Smooth muscle cell (in vitro differentiated cells): ENCODE measurements around the gene SORCS1. TPM values are rescaled to one million over a fixed set of nuclear protein-coding genes. Genes with fewer than 3 reads are reported as not detected.

Source experiments
- DNase-seq: peaks from one replicate; lab custom pipeline; 2025; ENCODE audit not compliant: unreplicated experiment; lab: John Stamatoyannopoulos, UW
- H2AFZ ChIP-seq: fragments of 200-600 bp; sonication (generic); 2 replicates; pipeline ENCODE4 v1.6.0; 2016; ENCODE audit warnings: antibody characterized with exemption, low read depth, mild to moderate bottlenecking
- H3F3A ChIP-seq: fragments of 200-600 bp; sonication (generic); 2 replicates; pipeline ENCODE4 v1.6.0; 2017; ENCODE audit warnings: antibody characterized with exemption, low read depth
- H3K27ac ChIP-seq: fragments of 200-600 bp; sonication (generic); 2 replicates; pipeline ENCODE4 v1.5.1; 2016; ENCODE audit warnings: low read depth, mild to moderate bottlenecking
- H3K27me3 ChIP-seq: fragments of 200-600 bp; sonication (generic); 2 replicates; pipeline ENCODE4 v1.6.1; 2016; ENCODE audit warnings: low read depth, mild to moderate bottlenecking
- H3K36me3 ChIP-seq: fragments of 200-600 bp; sonication (generic); 2 replicates; pipeline ENCODE4 v1.5.1; 2016; ENCODE audit warnings: low read depth
- H3K4me1 ChIP-seq: fragments of 200-600 bp; sonication (generic); 2 replicates; pipeline ENCODE4 v1.5.1; 2016; ENCODE audit warnings: low read depth
- H3K4me2 ChIP-seq: fragments of 200-600 bp; sonication (generic); 2 replicates; pipeline ENCODE4 v1.6.0; 2016; ENCODE audit warnings: mild to moderate bottlenecking
- H3K4me3 ChIP-seq: fragments of 200-600 bp; sonication (generic); 2 replicates; pipeline ENCODE4 v1.5.1; 2016; ENCODE audit warnings: mild to moderate bottlenecking
- H3K79me2 ChIP-seq: fragments of 200-600 bp; sonication (generic); 2 replicates; pipeline ENCODE4 v1.6.0; 2016; ENCODE audit warnings: low read depth, mild to moderate bottlenecking
- H3K9ac ChIP-seq: fragments of 200-600 bp; sonication (generic); 2 replicates; pipeline ENCODE4 v1.6.0; 2016; ENCODE audit warnings: low read depth
- H3K9me3 ChIP-seq: fragments of 200-600 bp; sonication (generic); replicated peaks from 2 replicates; pipeline ENCODE4 v1.5.1; 2016; ENCODE audit warnings: low read depth
- H4K20me1 ChIP-seq: fragments of 200-600 bp; sonication (generic); 2 replicates; pipeline ENCODE4 v1.6.0; 2016; ENCODE audit warnings: low read depth
- WGBS: methylation state at CpG from one replicate; pipeline ENCODE4 v1.1.7; 2016; ENCODE audit warnings: low lambda C conversion rate; 5-methylcytosine and 5-hydroxymethylcytosine counted together
- polyA plus RNA-seq: library from polyadenylated mRNA; unstranded; fragments of >200 nt; fragmentation: Nextera tagmentation; extraction: Ambion mirVana; gene quantifications from 2 replicates; pipeline ENCODE4 v1.2.1, GENCODE V29; 2016
- total RNA-seq: library from RNA; depleted of rRNA; stranded (reverse); fragments of >200 nt; gene quantifications from 2 replicates; pipeline ENCODE4 v1.2.3, GENCODE V29; 2014
- TF ChIP-seq, protein P1 (sequence below): fragments of 200-600 bp; sonication (generic); IDR thresholded peaks from 2 replicates; pipeline ENCODE4 v1.5.1; 2017; ENCODE audit warnings: borderline replicate concordance, mild to moderate bottlenecking, antibody characterized with exemption; ENCODE audit not compliant: insufficient read depth, poor library complexity, severe bottlenecking

Gene SORCS1
- total and polyA plus RNA-seq, 2 experiments from 2014 or later: 0.67 TPM; not detected in 1

DNA sequence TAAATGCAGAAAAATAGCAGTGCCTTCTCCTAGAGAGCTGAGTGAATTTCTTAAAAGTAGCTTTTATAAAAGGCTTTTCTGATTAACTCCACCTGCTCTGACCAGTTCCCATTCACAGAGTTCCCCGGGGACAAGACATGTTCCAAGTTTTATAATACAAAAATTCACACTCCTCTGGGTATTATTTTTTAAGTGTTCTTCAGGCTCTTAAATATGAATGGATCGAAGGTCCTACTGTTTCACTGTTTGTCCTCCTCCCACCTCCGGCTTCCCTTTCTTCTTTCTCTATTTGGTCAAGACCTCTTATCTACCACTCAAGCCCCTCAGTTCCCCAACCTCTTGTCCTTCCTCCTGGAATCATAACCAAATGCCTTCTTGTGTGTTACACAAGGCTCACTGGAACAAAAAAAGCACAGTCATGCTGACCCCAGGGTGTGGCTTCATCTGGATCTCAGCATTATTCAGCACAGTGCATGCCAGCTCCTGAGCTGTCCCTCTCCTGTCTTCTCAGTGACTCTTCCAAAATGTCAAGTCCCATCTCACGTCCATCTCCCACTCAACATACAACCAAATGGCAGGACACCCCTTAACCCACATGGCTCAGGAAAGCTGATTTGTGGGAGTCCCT, 222.4 kb downstream of the SORCS1 start:
- Histone ChIP-seq H3K4me2 (no peak overlapping the region), H3K27me3 (no peaks in the 10 kb centered on the region), H3K9ac (no peak overlapping the region), H3K79me2 (no peaks in the 10 kb centered on the region), H3K4me3 (no peak overlapping the region), H3K27ac (no peak overlapping the region), H2AFZ (no peak overlapping the region), H3K36me3 (no peaks in the 10 kb centered on the region), H3F3A (no peaks in the 10 kb centered on the region), H4K20me1 (no peaks in the 10 kb centered on the region), H3K9me3 (no peaks in the 10 kb centered on the region), H3K4me1 (peaks cover 9% of the 10 kb centered on the region)
- whole genome bisulfite sequencing: 96% methylated on average over 4 of the region's 4 CpGs
- TF ChIP-seq, protein P1, sequence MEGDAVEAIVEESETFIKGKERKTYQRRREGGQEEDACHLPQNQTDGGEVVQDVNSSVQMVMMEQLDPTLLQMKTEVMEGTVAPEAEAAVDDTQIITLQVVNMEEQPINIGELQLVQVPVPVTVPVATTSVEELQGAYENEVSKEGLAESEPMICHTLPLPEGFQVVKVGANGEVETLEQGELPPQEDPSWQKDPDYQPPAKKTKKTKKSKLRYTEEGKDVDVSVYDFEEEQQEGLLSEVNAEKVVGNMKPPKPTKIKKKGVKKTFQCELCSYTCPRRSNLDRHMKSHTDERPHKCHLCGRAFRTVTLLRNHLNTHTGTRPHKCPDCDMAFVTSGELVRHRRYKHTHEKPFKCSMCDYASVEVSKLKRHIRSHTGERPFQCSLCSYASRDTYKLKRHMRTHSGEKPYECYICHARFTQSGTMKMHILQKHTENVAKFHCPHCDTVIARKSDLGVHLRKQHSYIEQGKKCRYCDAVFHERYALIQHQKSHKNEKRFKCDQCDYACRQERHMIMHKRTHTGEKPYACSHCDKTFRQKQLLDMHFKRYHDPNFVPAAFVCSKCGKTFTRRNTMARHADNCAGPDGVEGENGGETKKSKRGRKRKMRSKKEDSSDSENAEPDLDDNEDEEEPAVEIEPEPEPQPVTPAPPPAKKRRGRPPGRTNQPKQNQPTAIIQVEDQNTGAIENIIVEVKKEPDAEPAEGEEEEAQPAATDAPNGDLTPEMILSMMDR: no peak
- no peak for DNase-seq

DNA sequence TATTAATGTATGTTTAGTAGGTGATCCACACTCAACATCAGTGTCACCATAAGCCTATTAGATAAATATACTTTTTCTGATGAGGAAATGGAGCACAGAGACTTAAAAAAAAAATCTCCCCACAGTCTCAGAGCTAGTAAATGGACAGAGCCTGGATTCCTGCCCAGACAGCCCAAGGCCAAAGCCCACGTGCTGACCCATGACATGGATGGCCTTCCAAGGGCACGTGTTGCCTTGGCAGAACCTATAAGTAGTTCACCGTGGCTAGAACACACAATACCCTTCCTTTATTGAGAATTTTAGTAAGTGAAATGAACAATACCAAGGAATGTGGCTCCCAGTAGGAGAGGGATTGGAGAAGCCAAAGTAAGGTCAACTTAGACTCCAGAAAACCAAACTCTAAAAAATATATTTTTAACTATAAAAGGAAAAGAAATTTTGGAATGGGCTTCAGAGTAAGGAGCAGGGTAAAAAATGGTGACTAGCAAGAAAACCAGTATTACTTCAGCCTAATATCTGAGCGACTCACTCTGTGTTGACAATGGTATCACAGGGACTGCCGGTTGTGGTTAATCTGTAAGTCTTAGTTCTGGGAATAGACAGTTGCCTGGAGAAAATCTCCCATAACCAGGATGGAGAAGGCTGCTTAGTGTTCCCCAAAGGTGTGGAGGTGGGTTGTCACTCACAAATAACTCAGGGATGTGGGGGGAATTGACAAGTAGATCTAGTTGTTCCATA, 223.0 kb downstream of the SORCS1 start:
- H4K20me1 ChIP-seq: no peaks in the 10 kb centered on the region
- H3K4me2 ChIP-seq: no peak overlapping the region
- no peak overlapping the region for H3K9ac ChIP-seq
- no peaks in the 10 kb centered on the region for H3K79me2 ChIP-seq
- 64% methylated on average over 5 of the region's 5 CpGs for WGBS
- H3K9me3 ChIP-seq: no peaks in the 10 kb centered on the region
- DNase-seq: no peak
- H3K27ac ChIP-seq: no peak overlapping the region
- TF ChIP-seq, protein P1: no peak
- no peak overlapping the region for H2AFZ ChIP-seq
- no peaks in the 10 kb centered on the region for H3K27me3 ChIP-seq
- H3K4me1 ChIP-seq: peaks cover 9% of the 10 kb centered on the region
- no peaks in the 10 kb centered on the region for H3F3A ChIP-seq
- H3K4me3 ChIP-seq: no peak overlapping the region
- no peaks in the 10 kb centered on the region for H3K36me3 ChIP-seq

DNA sequence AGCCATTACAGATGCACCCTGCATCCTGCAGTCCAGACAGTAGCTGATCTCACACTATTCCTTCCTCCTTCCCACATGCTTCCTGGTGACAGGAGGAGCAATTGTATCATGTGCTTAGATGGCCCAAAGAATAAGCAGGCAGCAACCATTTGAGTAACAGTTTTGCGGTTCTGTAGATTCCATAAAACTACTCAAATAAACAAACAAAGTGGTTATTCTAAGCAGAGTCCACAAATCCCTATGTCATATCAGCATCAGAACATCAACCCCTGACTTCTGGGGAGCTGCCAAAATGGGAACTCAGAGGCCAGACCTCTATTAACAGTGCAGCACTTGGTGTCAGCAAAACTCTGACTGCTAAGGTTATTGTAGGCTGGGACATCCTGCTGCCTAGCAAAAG, 226.0 kb downstream of the SORCS1 start:
- TF ChIP-seq, protein P1: no peak
- no peak for DNase-seq
- Histone ChIP-seq H3F3A (no peaks in the 10 kb centered on the region), H3K79me2 (no peaks in the 10 kb centered on the region), H3K4me2 (no peak overlapping the region), H3K27me3 (no peaks in the 10 kb centered on the region), H2AFZ (no peak overlapping the region), H3K4me1 (peaks cover 9% of the 10 kb centered on the region), H3K9ac (no peak overlapping the region), H3K27ac (no peak overlapping the region), H4K20me1 (no peaks in the 10 kb centered on the region), H3K4me3 (no peak overlapping the region), H3K9me3 (no peaks in the 10 kb centered on the region), H3K36me3 (no peaks in the 10 kb centered on the region)
- WGBS: 33% methylated on average over 1 of the region's 1 CpG
